OCI-LY7 (cell line): ENCODE data around the gene DCPS. TPM values are rescaled to one million over a fixed set of nuclear protein-coding genes. Genes with fewer than 3 reads are reported as not detected.

ENCODE experiments used
- BruUV-seq: library from RNA; stranded (reverse); fragments of 400-500 nt; replicated peaks from 2 replicates; lab custom pipeline; 2021; lab: Mats Ljungman, UMichigan
- CTCF ChIA-PET: fragments of 300-600 bp; sonication (Branson Sonifier 250); formaldehyde crosslinking; loops from one replicate; lab custom pipeline; 2022; ENCODE audit warnings: antibody characterized with exemption; ENCODE audit not compliant: unreplicated experiment; lab: Charles Lee
- POLR2A ChIA-PET: fragments of 300-600 bp; sonication (Branson Sonifier 250); formaldehyde crosslinking; loops from one replicate; lab custom pipeline; 2022; ENCODE audit warnings: antibody characterized with exemption; lab: Charles Lee
- DNase-seq: peaks from one replicate; pipeline ENCODE4 v3.0.0-alpha.2; 2015; ENCODE audit warnings: low spot score
- H2AFZ ChIP-seq: fragments of 200-600 bp; sonication (generic), shearing (Covaris generic); 2 replicates; pipeline ENCODE4 v1.6.1; 2014; ENCODE audit warnings: mild to moderate bottlenecking, antibody characterized with exemption, low read length, moderate library complexity
- H3K27ac ChIP-seq: fragments of 200-600 bp; sonication (generic); 2 replicates; pipeline ENCODE4 v1.5.1; 2014; ENCODE audit warnings: mixed run types, low read depth, mild to moderate bottlenecking, moderate library complexity, low read length, inconsistent platforms; ENCODE audit not compliant: poor library complexity, severe bottlenecking
- H3K36me3 ChIP-seq: fragments of 200-600 bp; sonication (generic); 2 replicates; pipeline ENCODE4 v1.6.1; 2014; ENCODE audit warnings: mild to moderate bottlenecking, antibody characterized with exemption, low read length, moderate library complexity, mixed read lengths; ENCODE audit not compliant: insufficient read depth
- H3K4me1 ChIP-seq: fragments of 200-600 bp; sonication (generic); 2 replicates; pipeline ENCODE4 v1.5.1; 2014; ENCODE audit warnings: mild to moderate bottlenecking, low read length; ENCODE audit not compliant: insufficient read depth, poor library complexity, severe bottlenecking
- H3K4me2 ChIP-seq: fragments of 200-600 bp; sonication (generic); 2 replicates; pipeline ENCODE4 v1.6.1; 2014; ENCODE audit warnings: mild to moderate bottlenecking, low read length
- H3K4me3 ChIP-seq: fragments of 200-600 bp; sonication (generic); 2 replicates; pipeline ENCODE4 v1.5.1; 2014; ENCODE audit warnings: mild to moderate bottlenecking, low read depth, low read length; ENCODE audit not compliant: poor library complexity, severe bottlenecking
- H3K79me2 ChIP-seq: fragments of 200-600 bp; sonication (generic); 2 replicates; pipeline ENCODE4 v1.6.1; 2016; ENCODE audit warnings: low read depth, mild to moderate bottlenecking, low read length, moderate library complexity, mixed read lengths; ENCODE audit not compliant: insufficient read depth
- H3K9me2 ChIP-seq: fragments of 200-600 bp; sonication (generic); 2 replicates; pipeline ENCODE4 v1.6.1; 2016; ENCODE audit warnings: mild to moderate bottlenecking, low read length, mixed read lengths; ENCODE audit not compliant: insufficient read depth
- H3K9me3 ChIP-seq: fragments of 200-600 bp; sonication (generic); 2 replicates; pipeline ENCODE4 v1.6.1; 2014; ENCODE audit warnings: mild to moderate bottlenecking, mixed run types, low read length, mixed read lengths
- H4K20me1 ChIP-seq: fragments of 200-600 bp; sonication (generic); 2 replicates; pipeline ENCODE4 v1.6.1; 2014; ENCODE audit warnings: mild to moderate bottlenecking, antibody characterized with exemption, low read length, moderate library complexity, mixed read lengths; ENCODE audit not compliant: insufficient read depth
- CTCF ChIP-seq: fragments of 200-600 bp; sonication (generic); conservative IDR thresholded peaks from 2 replicates; pipeline ENCODE4 v1.5.1; 2014; ENCODE audit warnings: mild to moderate bottlenecking, antibody characterized with exemption, low read length, moderate library complexity, mixed read lengths
- EZH2phosphoT487 ChIP-seq: fragments of 200-600 bp; sonication (generic); IDR thresholded peaks from 2 replicates; pipeline ENCODE4 v1.6.1; 2018; ENCODE audit warnings: low read depth, borderline replicate concordance, mild to moderate bottlenecking, mixed run types, antibody characterized with exemption, low read length, moderate library complexity, mixed read lengths
- intact Hi-C: fragments of 100-400 bp; cut with micrococcal nuclease; formaldehyde crosslinking; loops from one replicate; pipeline ENCODE4 v1.10.0; 2022; ENCODE audit not compliant: unreplicated experiment
- total RNA-seq, 2 experiments: library from RNA; depleted of rRNA in 1 of 2; stranded (reverse); fragments of >200 nt in 1 of 2; shearing (Covaris generic) in 1 of 2; gene quantifications; 2 replicates each; pipeline ENCODE4 v1.2.3, GENCODE V29; 2014 to 2022

Gene DCPS
- total RNA-seq, 2 experiments from 2014 or later, result 30.4 to 36.5 TPM

DNA sequence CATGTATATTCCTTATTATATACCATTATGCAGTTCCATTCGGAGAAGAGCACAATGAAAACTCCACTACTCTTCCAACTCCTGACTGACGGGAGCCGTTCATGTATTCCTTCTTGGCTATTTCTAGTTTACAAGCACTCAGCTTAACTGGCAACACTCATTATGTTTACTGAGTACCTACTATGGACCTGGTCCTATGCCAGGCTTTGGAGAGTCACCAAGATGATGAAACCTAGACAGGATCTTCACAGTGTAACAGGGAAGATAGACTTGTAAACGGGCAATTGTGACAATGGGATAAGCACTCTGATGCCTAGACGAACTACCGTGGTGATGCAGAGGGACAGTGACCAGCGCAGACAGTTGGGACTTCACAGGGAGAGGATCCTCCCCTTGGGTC lies 29.3 kb downstream of the DCPS start:
- H3K4me3 ChIP-seq, result no peak overlapping the region
- DNase-seq, result no peak
- H3K4me2 ChIP-seq, result no peak overlapping the region
- no peaks in the 10 kb centered on the region for H4K20me1 ChIP-seq
- H3K9me2 ChIP-seq, result no peaks in the 10 kb centered on the region
- ChIA-PET CTCF (no interaction called here), POLR2A (interaction anchor here (0.6 kb wide), 1 partner anchor 109 kb away, joined by 3 read pairs; no protein-coding TSS in a partner anchor)
- H3K9me3 ChIP-seq, result no peaks in the 10 kb centered on the region
- peaks cover 33% of the 10 kb centered on the region; the same call in 1 of the 2 replicates for H3K36me3 ChIP-seq
- no TSS peak for BruUV-seq
- no peak for TF ChIP-seq EZH2phosphoT487
- TF ChIP-seq CTCF, result no peak
- H3K4me1 ChIP-seq, result no peaks in the 10 kb centered on the region
- intact Hi-C loops, result no loop called here
- H3K27ac ChIP-seq, result no peak overlapping the region
- no peak overlapping the region for H2AFZ ChIP-seq
- no peaks in the 10 kb centered on the region for H3K79me2 ChIP-seq

- intact Hi-C loops, result no loop called here
- Histone ChIP-seq H3K4me2 (no peak overlapping the region), H3K36me3 (peaks cover 44% of the 10 kb centered on the region; the same call in 1 of the 2 replicates), H3K9me2 (no peaks in the 10 kb centered on the region), H2AFZ (no peak overlapping the region), H3K9me3 (no peaks in the 10 kb centered on the region), H4K20me1 (no peaks in the 10 kb centered on the region), H3K79me2 (no peaks in the 10 kb centered on the region), H3K4me3 (no peak overlapping the region), H3K4me1 (no peaks in the 10 kb centered on the region), H3K27ac (no peak overlapping the region)
- BruUV-seq, result no TSS peak
- TF ChIP-seq CTCF, result no peak
- no peak for TF ChIP-seq EZH2phosphoT487
- POLR2A ChIA-PET, result interaction anchor here (0.5 to 0.6 kb wide), 3 partner anchors 19 to 59 kb away, joined by 3 read pairs; no protein-coding TSS in a partner anchor
- no peak for DNase-seq
- CTCF ChIA-PET, result no interaction called here
These were observed 31.0 kb downstream of the DCPS start for GRCh38 chr11:126334659-126335462.

- Histone ChIP-seq H2AFZ (no peak overlapping the region), H3K4me3 (no peak overlapping the region), H3K4me2 (no peak overlapping the region), H3K9me3 (no peaks in the 10 kb centered on the region), H3K27ac (no peak overlapping the region), H4K20me1 (no peaks in the 10 kb centered on the region), H3K79me2 (no peaks in the 10 kb centered on the region), H3K4me1 (no peaks in the 10 kb centered on the region), H3K9me2 (no peaks in the 10 kb centered on the region), H3K36me3 (peaks cover 44% of the 10 kb centered on the region; the same call in 1 of the 2 replicates)
- ChIA-PET CTCF (no interaction called here), POLR2A (interaction anchor here (0.6 kb wide), 2 partner anchors 28 to 59 kb away, joined by 3 read pairs; no protein-coding TSS in a partner anchor)
- no TSS peak for BruUV-seq
- DNase-seq, result no peak
- intact Hi-C loops, result no loop called here
- TF ChIP-seq EZH2phosphoT487, result no peak
- TF ChIP-seq CTCF, result no peak
These were observed 31.6 kb downstream of the DCPS start for GRCh38 chr11:126335463-126335760.
